Liver (tissue), 9 donors: Measurements from ENCODE around the gene ZNF408. TPM values are rescaled to one million over a fixed set of nuclear protein-coding genes. Genes with fewer than 3 reads are reported as not detected.

Experiments used
- DNase-seq: peaks from one replicate; pipeline ENCODE4 v3.0.0-alpha.2; 2017; ENCODE audit warnings: low spot score
- H3K27ac ChIP-seq, 2 donors: one replicate each; pipeline ENCODE4 v1.7.0; 2013; ENCODE audit warnings: inconsistent platforms in 2 of 2, low read length in 2 of 2, control low read depth in 1 of 2, low read depth in 1 of 2, mild to moderate bottlenecking in 1 of 2
- H3K27me3 ChIP-seq, 4 donors: one replicate each; pipeline versions ENCODE4 v1.6.1 to v1.7.0; 2013; ENCODE audit warnings: low read length in 3 of 4, inconsistent platforms in 1 of 4, mild to moderate bottlenecking in 1 of 4, moderate library complexity in 1 of 4; ENCODE audit not compliant: control insufficient read depth in 4 of 4, insufficient read depth in 4 of 4
- H3K36me3 ChIP-seq, 4 donors: one replicate each; pipeline versions ENCODE4 v1.6.1 to v1.7.0; 2013; ENCODE audit warnings: low read length in 3 of 4, mild to moderate bottlenecking in 3 of 4, low read depth in 1 of 4, moderate library complexity in 1 of 4; ENCODE audit not compliant: control insufficient read depth in 4 of 4, insufficient read depth in 3 of 4
- H3K4me1 ChIP-seq, 4 donors: one replicate each; pipeline versions ENCODE4 v1.6.1 to v1.7.0; 2013; ENCODE audit warnings: low read length in 3 of 4, mild to moderate bottlenecking in 3 of 4, moderate library complexity in 1 of 4; ENCODE audit not compliant: control insufficient read depth in 4 of 4, insufficient read depth in 4 of 4
- H3K4me3 ChIP-seq, 3 donors: one replicate each; pipeline versions ENCODE4 v1.6.1 to v1.7.0; 2013; ENCODE audit warnings: low read length in 3 of 3, control low read depth in 1 of 3, low read depth in 1 of 3, mild to moderate bottlenecking in 1 of 3
- H3K9ac ChIP-seq, 2 donors: one replicate each; pipeline ENCODE4 v1.7.0; 2013; ENCODE audit warnings: low read length in 2 of 2, mild to moderate bottlenecking in 2 of 2, moderate library complexity in 2 of 2, control low read depth in 1 of 2, low read depth in 1 of 2
- H3K9me3 ChIP-seq, 4 donors: one replicate each; pipeline versions ENCODE4 v1.6.1 to v1.7.0; 2013; ENCODE audit warnings: low read length in 3 of 4; ENCODE audit not compliant: control insufficient read depth in 4 of 4
- ATF3 ChIP-seq: IDR thresholded peaks from 2 replicates; pipeline ENCODE4 v1.6.1; 2016; ENCODE audit warnings: antibody characterized with exemption
- CTCF ChIP-seq: fragments of 150-350 bp; IDR thresholded peaks from 2 replicates; pipeline ENCODE4 v1.5.1; 2017; ENCODE audit warnings: improper control_type of control experiment, low read depth, low read length; ENCODE audit not compliant: missing input control
- EGR1 ChIP-seq, 2 donors: IDR thresholded peaks; 2 replicates each; pipeline ENCODE4 v1.6.1; 2016 to 2018; ENCODE audit warnings: antibody characterized with exemption in 2 of 2, low read depth in 2 of 2
- FOXA1 ChIP-seq: IDR thresholded peaks from 2 replicates; pipeline ENCODE4 v1.6.1; 2016; ENCODE audit warnings: antibody characterized with exemption
- FOXA2 ChIP-seq: IDR thresholded peaks from 2 replicates; pipeline ENCODE4 v1.6.1; 2016; ENCODE audit warnings: antibody characterized with exemption
- GABPA ChIP-seq, 2 donors: IDR thresholded peaks in 1 of 2; conservative IDR thresholded peaks in 1 of 2; 2 replicates each; pipeline ENCODE4 v1.6.1; 2016; ENCODE audit warnings: antibody characterized with exemption in 2 of 2, mild to moderate bottlenecking in 1 of 2, moderate library complexity in 1 of 2
- HNF4A ChIP-seq, 2 donors: conservative IDR thresholded peaks; 2 replicates each; pipeline ENCODE4 v1.6.1; 2016; ENCODE audit warnings: antibody characterized with exemption in 2 of 2, mild to moderate bottlenecking in 2 of 2
- HNF4G ChIP-seq: IDR thresholded peaks from 2 replicates; pipeline ENCODE4 v1.6.1; 2016; ENCODE audit warnings: antibody characterized with exemption
- JUND ChIP-seq, 2 donors: IDR thresholded peaks; 2 replicates each; pipeline ENCODE4 v1.6.1; 2016; ENCODE audit warnings: antibody characterized with exemption in 2 of 2
- MAX ChIP-seq: IDR thresholded peaks from 2 replicates; pipeline ENCODE4 v1.6.1; 2016; ENCODE audit warnings: antibody characterized with exemption
- NR2F2 ChIP-seq: IDR thresholded peaks from 2 replicates; pipeline ENCODE4 v1.6.1; 2016; ENCODE audit warnings: antibody characterized with exemption
- RAD21 ChIP-seq, 2 donors: IDR thresholded peaks; 2 replicates each; pipeline ENCODE4 v1.6.1; 2016; ENCODE audit warnings: antibody characterized with exemption in 2 of 2, mild to moderate bottlenecking in 2 of 2
- REST ChIP-seq: IDR thresholded peaks from 2 replicates; pipeline ENCODE4 v1.6.1; 2016; ENCODE audit warnings: antibody characterized with exemption, mild to moderate bottlenecking
- RXRA ChIP-seq, 2 donors: IDR thresholded peaks; 2 replicates each; pipeline ENCODE4 v1.6.1; 2017 to 2018; ENCODE audit warnings: antibody characterized with exemption in 2 of 2, mild to moderate bottlenecking in 1 of 2
- SP1 ChIP-seq: IDR thresholded peaks from 2 replicates; pipeline ENCODE4 v1.6.1; 2018; ENCODE audit warnings: antibody characterized with exemption, mild to moderate bottlenecking
- TAF1 ChIP-seq: conservative IDR thresholded peaks from 2 replicates; pipeline ENCODE4 v1.6.1; 2016; ENCODE audit warnings: antibody characterized with exemption, mild to moderate bottlenecking
- YY1 ChIP-seq: IDR thresholded peaks from 2 replicates; pipeline ENCODE4 v1.6.1; 2016; ENCODE audit warnings: antibody characterized with exemption, mild to moderate bottlenecking
- ZBTB33 ChIP-seq: IDR thresholded peaks from 2 replicates; pipeline ENCODE4 v1.6.1; 2016; ENCODE audit warnings: antibody characterized with exemption
- WGBS: extraction: QIAGEN DNeasy Blood & Tissue Kit; methylation state at CpG from one replicate; pipeline ENCODE4 v1.1.7; 2013; 5-methylcytosine and 5-hydroxymethylcytosine counted together
- polyA plus RNA-seq, 2 donors: library from polyadenylated mRNA; stranded (reverse) in 1 of 2; unstranded in 1 of 2; fragments of 200-250 nt in 1 of 2; fragments of >200 nt in 1 of 2; fragmentation: Nextera tagmentation in 1 of 2; extraction: Ambion mirVana in 1 of 2; gene quantifications; one replicate each; pipeline versions ENCODE4 v1.2.1 to v1.2.3, GENCODE V29; 2013 to 2015
- total RNA-seq, 2 donors: library from RNA; depleted of rRNA; stranded (reverse); fragments of >200 nt; gene quantifications; one replicate each; pipeline ENCODE4 v1.2.3, GENCODE V29; 2014
- donor health status: healthy.
- donor health status: healthy.
- donor health status: healthy.
- donor health status: healthy.
- donor health status: healthy.

Gene ZNF408
- total and polyA plus RNA-seq, 4 donors = 3.4 to 8.4 (median 5.5) TPM

GRCh38 chr11:46721286-46721685 lies 20.5 kb downstream of the ZNF408 start (continued):
- TF ChIP-seq REST (no peak), RAD21 (IDR thresholded peaks at IDR 0.05) (no peak), EGR1 (IDR thresholded peaks at IDR 0.05; ENCODE audit: low read depth in 2 of 2) (no peak), HNF4A (conservative IDR thresholded peaks at IDR 0.05) (no peak), RXRA (IDR thresholded peaks at IDR 0.05) (no peak), HNF4G (no peak), JUND (IDR thresholded peaks at IDR 0.05) (no peak)

- H3K9ac ChIP-seq = no peak overlapping the region
- H3K4me1 ChIP-seq = peaks cover 12 to 57% (median 36%) of the 10 kb centered on the region in 4 donors
- peaks cover 9 to 30% (median 24%) of the 10 kb centered on the region in 4 donors for H3K36me3 ChIP-seq
- no peak overlapping the region for H3K4me3 ChIP-seq
- 92% methylated on average over 11 of the region's 11 CpGs for WGBS
- no peak for TF ChIP-seq EGR1 (IDR thresholded peaks at IDR 0.05; ENCODE audit: low read depth in 2 of 2)
- no peak for TF ChIP-seq FOXA2
- no peak for TF ChIP-seq CTCF
- no peak for TF ChIP-seq JUND (IDR thresholded peaks at IDR 0.05)
- TF ChIP-seq MAX = no peak
- no peak for TF ChIP-seq TAF1
- no peak for TF ChIP-seq RAD21 (IDR thresholded peaks at IDR 0.05)
- no peak for TF ChIP-seq HNF4A (conservative IDR thresholded peaks at IDR 0.05)
- no peak for TF ChIP-seq FOXA1
- no peak for TF ChIP-seq ZBTB33
- no peak for TF ChIP-seq ATF3
- no peak for TF ChIP-seq REST
- TF ChIP-seq HNF4G = no peak
- no peak for TF ChIP-seq RXRA (IDR thresholded peaks at IDR 0.05)
- no peak for TF ChIP-seq GABPA (IDR thresholded peaks at IDR 0.05 in 1 of 2, conservative IDR thresholded peaks at IDR 0.05 in 1 of 2)
- TF ChIP-seq YY1 = no peak
- no peak for TF ChIP-seq SP1
- no peak for TF ChIP-seq NR2F2
- no peak for DNase-seq
- H3K9me3 ChIP-seq = no peaks in the 10 kb centered on the region
- H3K27ac ChIP-seq = peak overlapping the region; percentile 58 to 61
- no peaks in the 10 kb centered on the region for H3K27me3 ChIP-seq
These were observed 21.9 kb downstream of the ZNF408 start for GRCh38 chr11:46722566-46723358.
